Measurements from ENCODE around the gene ZBED1. TPM values are rescaled to one million over a fixed set of nuclear protein-coding genes. Genes with fewer than 3 reads are reported as not detected.
"Not testable (repeated sequence)": the region's sequence is repeated elsewhere in the genome, so short reads cannot be mapped to it uniquely, and the experiment has no call there.

The ZBED1 gene
- polyA plus RNA-seq, 1 experiment = 23.0 TPM

GRCh38 chrX:2484721-2485648, 15.8 kb downstream of the ZBED1 start:
- DNase-seq (ENCODE audit: low read depth, low spot score) = no peak
- ChIA-PET CTCF (no interaction called here), POLR2A (no interaction called here)
- Histone ChIP-seq H3K9me3 (ENCODE audit: control insufficient read depth, insufficient read depth, low read length) (peaks cover 16% of the 10 kb centered on the region; the same call in 1 of the 2 replicates), H3K27ac (ENCODE audit: low read depth, low read length) (peak overlapping the region; percentile 89), H3K27me3 (ENCODE audit: control insufficient read depth, insufficient read depth, low read length) (no peaks in the 10 kb centered on the region), H3K4me3 (ENCODE audit: low read depth, low read length) (peak overlapping the region; percentile 37)
- no peak for TF ChIP-seq CTCF (IDR thresholded peaks at IDR 0.05; ENCODE audit: low read depth, low read length)

GRCh38 chrX:2484256-2484655, 16.5 kb downstream of the ZBED1 start:
- ChIA-PET CTCF (no interaction called here), POLR2A (no interaction called here)
- peaks cover 9% of the 10 kb centered on the region; the same call in 1 of the 2 replicates for H3K9me3 ChIP-seq (ENCODE audit: control insufficient read depth, insufficient read depth, low read length)
- DNase-seq (ENCODE audit: low read depth, low spot score) = no peak
- no peak for TF ChIP-seq CTCF (IDR thresholded peaks at IDR 0.05; ENCODE audit: low read depth, low read length)
- H3K27ac ChIP-seq (ENCODE audit: low read depth, low read length) = peak overlapping the region; percentile 89
- H3K4me3 ChIP-seq (ENCODE audit: low read depth, low read length) = peak overlapping the region; percentile 25
- H3K27me3 ChIP-seq (ENCODE audit: control insufficient read depth, insufficient read depth, low read length) = no peaks in the 10 kb centered on the region

GRCh38 chrX:2483398-2484060, 17.2 kb downstream of the ZBED1 start:
- POLR2A ChIA-PET = no interaction called here
- CTCF ChIA-PET = no interaction called here

GRCh38 chrX:2481597-2481996, 19.2 kb downstream of the ZBED1 start:
- POLR2A ChIA-PET; DNase-seq (ENCODE audit: low read depth, low spot score): not testable (repeated sequence)

More at GRCh38 chrX:2483398-2484060, 17.2 kb downstream of the ZBED1 start:
- no peaks in the 10 kb centered on the region for H3K27me3 ChIP-seq (ENCODE audit: control insufficient read depth, insufficient read depth, low read length)
- peaks cover 1% of the 10 kb centered on the region; the same call in 1 of the 2 replicates for H3K9me3 ChIP-seq (ENCODE audit: control insufficient read depth, insufficient read depth, low read length)
- H3K27ac ChIP-seq (ENCODE audit: low read depth, low read length) = peak overlapping the region; percentile 89
- no peak overlapping the region for H3K4me3 ChIP-seq (ENCODE audit: low read depth, low read length)
- DNase-seq (ENCODE audit: low read depth, low spot score) = no peak
- TF ChIP-seq CTCF (IDR thresholded peaks at IDR 0.05; ENCODE audit: low read depth, low read length) = no peak

GRCh38 chrX:2479982-2480381, 20.8 kb downstream of the ZBED1 start:
- DNase-seq (ENCODE audit: low read depth, low spot score); POLR2A ChIA-PET; CTCF ChIA-PET: not testable (repeated sequence)

More at GRCh38 chrX:2481597-2481996, 19.2 kb downstream of the ZBED1 start:
- H3K4me3 ChIP-seq (ENCODE audit: low read depth, low read length); CTCF ChIA-PET; H3K27ac ChIP-seq (ENCODE audit: low read depth, low read length); H3K9me3 ChIP-seq (ENCODE audit: control insufficient read depth, insufficient read depth, low read length); H3K27me3 ChIP-seq (ENCODE audit: control insufficient read depth, insufficient read depth, low read length): not testable (repeated sequence)

GRCh38 chrX:2479420-2479780, 21.4 kb downstream of the ZBED1 start:
- H3K27me3 ChIP-seq (ENCODE audit: control insufficient read depth, insufficient read depth, low read length) = no peaks in the 10 kb centered on the region
- no peaks in the 10 kb centered on the region for H3K9me3 ChIP-seq (ENCODE audit: control insufficient read depth, insufficient read depth, low read length)
- CTCF ChIA-PET = no interaction called here
- DNase-seq (ENCODE audit: low read depth, low spot score) = no peak
- no peak overlapping the region for H3K27ac ChIP-seq (ENCODE audit: low read depth, low read length)
- TF ChIP-seq CTCF (IDR thresholded peaks at IDR 0.05; ENCODE audit: low read depth, low read length) = no peak
- POLR2A ChIA-PET = no interaction called here
- no peak overlapping the region for H3K4me3 ChIP-seq (ENCODE audit: low read depth, low read length)

More at GRCh38 chrX:2479982-2480381, 20.8 kb downstream of the ZBED1 start:
- H3K9me3 ChIP-seq (ENCODE audit: control insufficient read depth, insufficient read depth, low read length); H3K27me3 ChIP-seq (ENCODE audit: control insufficient read depth, insufficient read depth, low read length); H3K27ac ChIP-seq (ENCODE audit: low read depth, low read length); H3K4me3 ChIP-seq (ENCODE audit: low read depth, low read length): not testable (repeated sequence)
